HG02981 (cell line): ENCODE results near the gene SLC19A1.

ENCODE experiments used
- ATAC-seq: cut with Tn5 transposase; IDR thresholded peaks from one replicate; pipeline ENCODE4 v1.9.1; 2021; ENCODE audit warnings: mild to moderate bottlenecking, moderate library complexity; ENCODE audit not compliant: unreplicated experiment

SLC19A1 gene

DNA sequence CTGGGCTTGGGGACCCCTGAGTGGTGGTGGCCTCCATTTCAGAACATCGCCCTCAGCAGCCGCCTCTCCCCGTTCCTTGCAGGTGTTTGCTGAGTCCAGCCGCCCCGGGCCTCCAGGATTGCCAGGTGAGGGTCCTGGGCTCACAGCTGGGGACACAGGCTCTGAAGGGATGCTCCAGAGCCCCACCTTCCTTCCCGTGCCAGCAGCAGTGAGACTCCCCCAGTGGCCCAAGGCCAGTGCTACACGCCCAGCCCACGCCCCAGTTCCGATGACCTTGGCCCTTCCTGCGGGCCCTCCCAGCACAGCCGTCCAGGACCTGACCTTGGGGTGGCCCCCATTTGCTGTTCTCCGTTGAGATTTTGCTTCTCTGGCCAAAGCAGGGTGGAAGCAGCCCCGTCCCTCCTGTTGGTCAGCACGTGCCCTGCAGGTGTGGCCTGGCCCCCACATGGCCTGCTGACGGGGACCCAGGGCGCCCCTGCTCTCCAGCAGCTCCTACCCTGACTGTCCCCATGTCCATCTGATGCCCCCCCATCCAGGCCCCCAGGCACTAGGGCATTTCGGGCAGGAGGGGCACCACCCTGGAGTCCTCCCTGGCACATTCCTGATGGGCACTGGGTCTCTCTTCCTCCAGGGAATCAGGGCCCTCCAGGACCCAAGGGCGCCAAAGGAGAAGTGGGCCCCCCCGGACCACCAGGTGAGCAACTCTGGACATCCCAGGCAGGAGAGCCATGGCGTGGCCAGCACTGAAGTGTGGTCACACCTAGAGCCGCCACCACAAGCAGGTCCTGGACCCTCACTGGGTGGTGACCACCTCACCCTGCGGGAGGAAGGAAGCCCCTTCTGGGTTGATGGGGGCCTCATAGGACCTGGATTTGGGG is 45.0 kb downstream of the SLC19A1 start:
- ATAC-seq = no peak

DNA sequence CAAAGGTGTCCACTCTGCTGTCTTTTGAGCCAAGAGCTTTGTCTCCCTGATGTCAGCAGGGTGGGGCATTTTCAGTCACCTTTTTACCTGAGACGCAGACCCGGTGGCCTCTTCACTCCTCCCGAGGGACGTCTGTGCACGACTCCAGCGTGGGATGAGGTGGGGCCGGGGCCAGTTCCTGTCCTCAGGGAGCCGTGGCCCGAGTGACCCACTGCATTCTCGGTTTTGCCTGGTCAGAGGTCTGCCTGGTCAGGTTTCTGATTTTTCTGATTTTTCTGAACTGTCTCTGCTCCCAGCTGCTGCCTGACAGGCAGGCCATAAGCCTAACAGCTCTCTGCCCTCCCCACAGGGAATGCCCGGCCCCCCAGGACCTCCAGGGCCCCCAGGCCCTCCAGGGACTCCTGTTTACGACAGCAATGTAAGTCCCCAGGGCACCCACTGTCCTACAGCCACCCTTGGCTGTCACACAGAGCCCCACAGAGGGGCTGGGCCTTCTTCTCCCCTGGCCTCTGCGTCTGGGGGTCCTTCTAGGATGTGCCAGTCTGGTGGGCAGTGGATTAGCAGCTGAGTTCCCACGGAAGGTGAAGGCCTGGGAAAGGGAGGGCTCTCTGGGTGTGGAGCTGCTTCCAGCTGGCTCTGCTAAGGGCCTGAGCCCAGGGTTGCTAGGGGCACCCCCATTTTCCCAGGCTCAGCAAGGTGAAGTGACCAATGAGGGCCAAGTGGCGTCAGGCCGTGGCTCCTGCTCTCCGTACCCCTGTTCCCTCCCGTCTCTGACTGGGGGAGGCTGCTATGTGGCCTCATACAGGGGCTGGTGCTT is 45.9 kb downstream of the SLC19A1 start:
- no peak for ATAC-seq

DNA sequence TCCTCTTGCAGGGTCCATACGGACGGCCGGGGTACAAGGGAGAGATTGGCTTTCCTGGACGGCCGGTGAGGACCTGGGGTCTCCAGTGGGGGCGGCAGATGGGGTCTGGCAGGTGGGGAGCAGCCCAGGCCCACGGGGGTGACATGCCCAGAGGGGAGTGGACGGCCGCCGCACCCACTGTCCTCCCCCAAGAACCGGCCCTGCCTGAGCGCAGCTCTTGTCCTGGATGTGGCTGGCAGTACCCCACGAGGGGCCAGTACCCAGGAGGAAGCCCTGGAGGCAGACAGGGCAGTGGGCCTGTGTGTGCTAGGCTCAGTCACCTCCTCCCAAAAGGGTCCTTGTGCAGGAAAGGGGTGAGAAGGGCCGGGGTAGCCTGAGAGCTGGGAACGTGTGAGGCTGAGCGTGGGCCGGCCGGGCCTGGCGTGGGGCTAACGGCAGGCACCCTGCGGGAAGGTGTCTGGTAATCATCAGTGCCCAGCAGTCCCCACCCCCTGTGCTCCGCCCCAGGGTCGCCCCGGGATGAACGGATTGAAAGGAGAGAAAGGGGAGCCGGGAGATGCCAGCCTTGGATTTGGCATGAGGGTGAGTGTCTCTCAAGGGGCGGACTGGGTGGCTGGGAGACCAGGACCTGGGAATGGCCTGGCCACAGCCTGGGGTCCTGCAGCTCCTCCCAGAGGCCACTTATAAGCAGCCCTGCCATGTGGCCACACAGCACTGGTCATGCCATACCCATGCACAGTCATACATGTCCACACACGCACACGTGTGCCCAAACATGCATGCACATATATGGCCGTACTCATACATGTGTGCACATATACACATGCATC is 47.2 kb downstream of the SLC19A1 start:
- ATAC-seq = no peak

DNA sequence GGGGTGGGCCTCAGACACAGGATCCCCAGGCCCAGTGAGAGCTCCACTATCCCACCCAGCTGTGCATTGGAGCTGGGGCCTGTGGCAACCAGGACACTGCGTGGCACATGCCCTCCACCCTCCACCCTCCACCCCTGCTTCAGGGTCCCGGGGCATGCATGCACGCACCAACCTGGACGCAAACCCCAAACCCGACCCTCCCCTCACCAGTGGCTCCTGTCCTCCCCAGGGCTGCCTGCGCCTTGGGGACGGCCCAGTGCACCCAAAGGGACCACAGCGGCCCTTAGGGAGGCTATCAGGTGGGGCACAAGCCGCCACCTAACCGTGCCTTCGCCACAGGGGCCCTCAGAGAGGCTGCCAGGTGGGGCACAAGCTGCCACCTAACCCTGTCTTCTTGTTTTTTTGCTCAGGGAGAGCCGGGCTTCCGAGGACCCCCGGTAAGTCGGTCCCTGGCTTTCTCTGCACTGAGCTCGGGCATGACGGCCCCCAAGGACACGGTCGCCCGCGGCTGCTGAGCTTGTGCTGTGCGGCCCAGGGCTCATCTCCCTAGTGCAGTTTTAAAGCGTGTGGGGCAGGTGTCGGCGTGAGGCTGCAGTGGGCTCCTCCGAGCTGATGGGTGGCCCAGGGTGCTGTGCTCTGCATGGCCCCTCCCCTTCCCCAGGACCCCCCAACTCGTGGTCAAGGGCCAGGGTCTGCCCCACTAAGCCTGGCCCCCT is 47.9 kb downstream of the SLC19A1 start:
- no peak for ATAC-seq

DNA sequence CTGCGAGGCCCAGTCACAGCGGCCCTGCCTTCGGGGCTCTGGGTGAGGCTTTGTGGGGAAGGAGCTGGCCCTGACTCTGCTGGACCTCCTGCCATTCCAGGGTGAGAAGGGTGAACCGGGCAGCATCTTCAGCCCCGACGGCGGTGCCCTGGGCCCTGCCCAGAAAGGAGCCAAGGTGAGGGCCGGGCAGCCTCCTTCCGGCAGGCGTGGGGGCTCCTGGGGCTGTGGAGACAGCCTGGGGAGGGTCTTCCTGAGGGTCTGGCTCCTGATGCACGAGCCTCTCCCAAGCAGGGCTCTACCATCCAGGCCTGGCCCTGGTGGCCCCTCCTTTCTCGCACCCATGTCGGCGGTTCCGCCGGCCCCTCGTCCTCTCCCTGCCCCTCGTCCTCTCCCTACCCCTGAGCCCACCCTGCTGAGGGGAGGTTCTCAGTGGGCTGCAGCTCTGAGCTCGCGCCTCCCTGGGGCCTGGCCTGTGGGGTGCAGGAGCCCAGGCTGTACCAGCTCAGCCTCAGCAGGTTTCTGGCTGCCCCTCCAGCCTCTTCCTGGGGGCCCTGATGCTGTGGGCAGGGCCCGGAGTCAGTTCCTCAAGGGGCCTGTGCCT is 48.7 kb downstream of the SLC19A1 start:
- no peak for ATAC-seq

DNA sequence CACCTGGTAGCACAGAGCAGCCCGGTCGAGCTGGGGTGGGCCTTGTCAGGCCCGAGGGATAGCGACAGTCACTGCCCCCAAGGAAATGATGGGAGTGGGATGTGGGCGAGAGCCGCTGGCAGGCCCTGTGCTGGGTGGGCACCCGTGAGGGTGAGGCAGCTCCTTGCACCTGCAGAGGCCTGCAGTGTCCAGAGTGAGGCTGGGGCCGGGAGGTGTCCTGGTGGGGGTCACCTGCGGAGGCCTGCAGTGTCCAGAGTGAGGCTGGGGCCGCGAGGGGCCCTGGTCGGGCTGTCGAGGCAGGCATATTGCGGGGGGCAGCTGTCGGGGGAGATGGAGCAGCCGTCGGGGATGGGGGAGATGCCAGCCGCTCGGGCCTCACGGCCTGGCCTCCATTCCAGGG is 49.5 kb downstream of the SLC19A1 start:
- ATAC-seq = no peak

DNA sequence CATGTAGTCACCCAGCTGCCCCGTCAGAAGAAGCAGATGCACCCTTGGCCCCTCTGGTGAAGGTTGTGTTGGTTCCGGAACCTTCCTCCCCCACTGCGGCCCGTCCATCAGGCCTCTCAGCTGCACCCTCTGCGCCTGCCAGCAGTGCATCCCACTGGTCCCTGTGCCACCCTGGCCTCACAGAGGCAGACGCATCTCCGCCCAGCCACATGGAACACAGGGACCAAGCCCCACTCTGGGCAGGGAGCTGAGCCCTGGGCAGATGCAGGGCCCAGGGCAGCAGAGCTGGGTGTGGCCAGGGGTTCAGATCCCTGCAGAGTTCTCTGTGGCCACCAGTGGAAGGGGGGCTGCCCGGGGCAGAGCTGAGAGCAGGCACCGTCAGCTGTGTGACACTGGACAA is 50.6 kb downstream of the SLC19A1 start:
- ATAC-seq = no peak

DNA sequence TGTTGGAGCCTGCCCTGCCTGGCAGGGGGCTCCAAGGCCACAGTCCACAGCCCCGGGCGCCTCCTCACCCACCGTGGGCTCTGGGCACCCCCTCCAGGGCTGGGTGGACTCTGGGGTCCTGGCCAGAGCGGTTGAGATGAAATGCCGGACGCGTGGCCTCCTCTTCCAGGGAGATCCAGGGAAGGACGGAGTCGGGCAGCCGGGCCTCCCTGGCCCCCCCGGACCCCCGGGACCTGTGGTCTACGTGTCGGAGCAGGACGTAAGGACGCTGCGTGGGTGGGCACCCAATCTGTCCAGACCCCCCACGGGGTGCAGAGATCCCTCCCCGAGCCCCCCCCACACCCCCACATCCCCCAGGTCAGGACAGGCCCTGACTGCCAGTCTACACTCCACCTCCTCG is 51.2 kb downstream of the SLC19A1 start:
- no peak for ATAC-seq

DNA sequence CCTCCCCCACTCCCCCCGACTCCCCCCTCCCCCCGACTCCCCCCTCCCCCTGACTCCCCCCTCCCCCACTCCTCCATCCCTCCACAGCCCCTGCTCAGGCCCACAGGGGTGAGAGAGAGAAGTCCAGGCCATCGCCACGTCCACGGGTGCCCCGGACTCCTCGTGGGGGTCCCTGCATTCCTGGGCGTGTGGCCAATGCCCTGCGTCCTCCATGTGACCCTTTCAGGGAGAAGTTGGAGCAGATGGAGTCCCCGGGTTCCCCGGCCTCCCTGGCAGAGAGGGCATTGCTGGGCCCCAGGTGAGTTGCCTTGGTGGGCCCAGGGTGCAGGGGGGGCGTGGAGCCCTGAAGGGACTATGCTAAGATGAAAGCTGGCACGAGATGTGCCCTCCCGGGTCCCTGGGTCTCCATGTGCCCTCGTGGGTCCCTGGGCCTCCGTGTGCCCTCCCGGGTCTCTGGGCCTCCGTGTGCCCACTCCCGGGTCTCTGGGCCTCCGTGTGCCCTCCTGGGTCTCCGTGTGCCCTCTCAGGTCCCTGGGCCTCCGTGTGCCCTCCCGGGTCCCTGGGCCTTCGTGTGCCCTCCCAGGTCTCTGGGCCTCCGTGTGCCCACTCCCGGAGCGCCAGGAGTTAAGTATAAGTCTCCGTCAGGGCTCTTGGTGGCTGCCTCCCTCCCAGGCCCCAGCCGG is 52.0 kb downstream of the SLC19A1 start:
- ATAC-seq = no peak

DNA sequence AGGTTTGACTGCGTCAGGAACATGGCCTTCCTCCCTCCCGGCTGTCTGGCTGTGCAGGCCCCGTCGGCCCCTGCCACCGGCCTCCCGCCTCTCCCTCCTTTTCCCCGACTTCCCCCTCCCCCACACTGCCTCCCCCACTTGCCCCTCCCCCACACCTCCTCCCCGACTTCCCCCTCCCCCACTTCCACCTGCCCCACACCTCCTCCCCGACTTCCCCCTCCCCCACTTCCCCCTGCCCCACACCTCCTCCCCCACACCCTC is 52.6 kb downstream of the SLC19A1 start:
- ATAC-seq = no peak

DNA sequence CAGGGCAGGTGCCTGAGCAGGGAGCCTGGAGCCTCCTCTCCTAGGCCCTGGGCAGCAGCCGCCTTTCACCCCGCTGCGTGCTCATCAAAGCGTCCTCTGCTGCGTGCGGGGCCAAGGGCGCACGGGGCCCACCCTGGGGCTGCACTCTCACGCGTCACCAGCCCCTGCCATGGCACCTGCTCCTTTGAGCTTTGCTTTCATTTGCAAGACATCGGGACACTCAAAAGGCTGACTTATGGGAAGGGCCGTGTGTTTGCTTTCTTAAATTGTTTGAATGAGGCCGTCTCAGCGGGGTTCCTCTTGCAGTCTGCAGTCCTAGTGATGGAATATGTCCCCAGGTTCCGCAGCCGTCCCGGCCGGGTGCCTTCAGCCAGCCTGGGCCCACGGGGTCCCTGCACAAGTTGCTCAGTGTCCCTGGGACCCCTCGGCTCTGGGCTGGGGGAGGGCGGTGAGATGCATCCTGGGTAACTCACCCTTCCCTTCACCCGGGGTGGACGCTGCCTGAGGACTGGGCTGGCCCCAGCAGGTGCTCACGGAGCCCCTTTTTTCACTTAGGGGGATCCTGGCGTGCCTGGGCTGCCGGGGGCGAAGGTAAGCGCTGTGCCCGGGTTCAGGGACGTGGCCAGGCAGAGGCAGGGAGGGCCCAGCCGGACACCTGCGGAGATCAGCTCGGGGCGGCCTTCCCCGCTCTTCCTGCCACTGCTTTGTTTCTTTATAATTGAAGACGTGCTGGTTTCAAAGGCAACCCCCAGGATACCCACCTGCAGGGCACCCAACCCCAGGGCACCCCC is 53.1 kb downstream of the SLC19A1 start:
- ATAC-seq = no peak

DNA sequence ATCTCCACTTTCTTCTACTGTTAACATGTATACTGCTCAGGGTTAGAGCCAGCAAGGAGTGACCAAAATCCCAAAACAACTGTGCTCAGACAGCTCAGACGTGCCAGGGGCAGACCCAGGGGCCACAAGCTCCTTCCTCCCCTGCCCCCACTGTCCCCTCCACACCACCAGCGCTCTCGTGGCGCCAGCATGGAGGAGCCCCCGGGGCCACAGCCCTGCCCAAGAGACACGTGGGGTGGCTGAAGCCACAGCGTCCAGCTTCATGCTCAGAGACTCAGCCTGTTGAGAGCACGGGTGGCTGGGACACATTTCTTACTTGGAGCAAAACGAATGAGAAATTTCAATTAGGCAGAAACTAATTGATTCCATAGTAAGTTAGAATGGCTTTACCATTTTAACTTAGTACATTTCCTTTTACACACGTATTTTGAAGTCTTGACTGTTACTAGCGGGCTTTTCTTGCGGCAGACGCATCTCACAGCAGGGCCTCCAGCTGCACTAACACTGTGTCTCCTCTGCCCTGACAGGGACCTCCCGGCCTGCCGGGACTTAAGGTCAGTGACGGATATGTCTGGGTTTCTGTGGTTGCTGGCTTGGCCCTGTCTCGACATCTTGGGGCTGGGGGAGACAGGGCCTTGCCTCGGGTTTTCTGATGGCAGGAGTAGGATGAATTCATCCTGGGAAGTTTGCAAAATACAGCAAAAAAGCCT is 54.2 kb downstream of the SLC19A1 start:
- ATAC-seq = no peak

DNA sequence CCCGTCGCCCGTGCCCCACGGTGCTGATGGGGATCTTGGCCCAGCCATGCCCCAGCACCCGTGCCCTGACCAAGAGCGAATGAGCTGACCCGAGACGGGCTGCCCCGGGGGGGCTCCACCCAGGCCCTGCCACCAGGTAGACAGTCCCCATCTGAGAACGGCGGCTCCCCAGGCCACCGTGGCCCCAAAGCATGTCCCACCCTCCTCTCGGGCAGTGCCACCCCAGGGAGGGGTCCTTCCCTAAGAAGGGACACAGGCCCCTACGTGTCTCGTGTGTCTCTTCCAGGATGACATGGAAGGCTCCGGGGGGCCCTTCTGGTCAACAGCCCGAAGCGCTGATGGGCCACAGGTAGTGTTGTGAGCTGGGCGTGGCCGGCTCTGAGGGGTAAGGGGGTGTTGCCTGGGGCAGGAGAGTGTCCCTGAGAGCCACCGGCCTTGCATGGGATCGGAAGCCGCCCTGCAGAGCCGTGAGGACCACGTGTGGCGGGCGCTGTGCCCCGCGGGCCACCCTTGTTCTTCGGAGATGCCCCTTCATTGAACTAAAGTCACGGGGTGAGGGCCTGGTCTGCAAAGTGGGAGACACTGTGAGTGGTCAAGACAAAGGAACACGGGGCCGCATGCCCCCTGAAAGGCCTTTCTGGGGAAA is 55.0 kb downstream of the SLC19A1 start:
- no peak for ATAC-seq

DNA sequence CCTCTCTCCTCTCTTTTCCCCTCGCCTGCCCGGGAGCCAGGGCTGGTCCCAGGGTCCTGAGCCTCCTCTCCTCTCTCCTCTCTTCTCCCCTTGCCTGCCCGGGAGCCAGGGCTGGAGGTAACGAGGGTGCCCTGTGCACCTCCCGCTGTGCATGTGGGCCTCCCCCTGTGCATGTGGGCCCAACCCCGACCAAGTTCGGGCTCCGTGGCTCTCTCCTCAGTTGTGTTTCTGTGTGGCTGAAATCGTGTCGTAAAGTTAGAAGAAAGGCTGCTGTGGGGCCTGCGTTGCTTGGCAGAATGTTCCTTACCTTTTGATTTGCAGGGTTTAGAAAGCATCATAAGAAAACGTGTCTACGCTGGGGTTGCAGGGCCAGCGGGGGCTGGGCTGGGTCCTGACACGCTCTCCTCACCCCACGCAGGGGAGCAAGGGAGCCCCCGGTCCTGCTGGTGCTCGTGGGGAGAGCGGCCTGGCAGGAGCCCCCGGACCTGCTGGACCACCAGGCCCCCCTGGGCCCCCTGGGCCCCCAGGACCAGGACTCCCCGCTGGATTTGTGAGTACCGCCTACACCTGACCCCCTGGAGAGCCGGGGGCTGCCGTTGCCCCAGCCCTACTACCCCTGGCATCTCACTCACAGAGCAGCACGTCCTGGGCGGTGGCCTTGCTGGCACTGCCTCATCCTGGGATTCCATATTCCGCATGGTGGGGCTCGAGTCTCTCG is 55.6 kb downstream of the SLC19A1 start:
- ATAC-seq = no peak

DNA sequence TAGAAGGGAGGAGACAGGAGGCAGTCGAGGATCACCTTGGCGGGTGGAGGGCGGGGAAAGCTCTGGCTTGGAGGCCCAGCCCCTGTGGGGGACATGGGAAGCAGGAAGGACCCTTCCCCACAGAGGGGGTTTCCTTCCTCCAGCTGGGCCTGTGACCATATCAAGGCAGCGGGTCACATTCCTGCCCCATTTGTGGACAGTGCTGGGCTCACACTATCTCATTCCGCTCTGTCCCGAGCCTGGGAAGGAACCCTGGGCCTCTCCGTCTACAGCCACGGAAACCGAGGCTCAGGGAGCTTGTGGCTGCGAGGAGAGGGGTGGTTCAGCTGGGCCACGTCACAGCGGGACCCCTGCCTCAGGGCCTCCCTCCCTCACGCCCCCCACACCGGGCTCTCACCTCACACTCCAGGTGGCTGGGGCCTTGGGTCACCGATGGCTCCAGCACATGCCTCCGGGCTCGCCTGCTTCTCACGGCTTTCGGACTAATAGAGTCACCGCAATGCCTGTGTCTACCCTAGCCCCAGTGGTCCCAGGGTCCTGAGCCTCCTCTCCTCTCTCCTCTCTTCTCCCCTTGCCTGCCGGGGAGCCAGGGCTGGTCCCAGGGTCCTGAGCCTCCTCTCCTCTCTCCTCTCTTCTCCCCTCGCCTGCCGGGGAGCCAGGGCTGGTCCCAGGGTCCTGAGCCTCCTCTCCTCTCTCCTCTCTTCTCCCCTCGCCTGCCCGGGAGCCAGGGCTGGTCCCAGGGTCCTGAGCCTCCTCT is 56.4 kb downstream of the SLC19A1 start:
- no peak for ATAC-seq

DNA sequence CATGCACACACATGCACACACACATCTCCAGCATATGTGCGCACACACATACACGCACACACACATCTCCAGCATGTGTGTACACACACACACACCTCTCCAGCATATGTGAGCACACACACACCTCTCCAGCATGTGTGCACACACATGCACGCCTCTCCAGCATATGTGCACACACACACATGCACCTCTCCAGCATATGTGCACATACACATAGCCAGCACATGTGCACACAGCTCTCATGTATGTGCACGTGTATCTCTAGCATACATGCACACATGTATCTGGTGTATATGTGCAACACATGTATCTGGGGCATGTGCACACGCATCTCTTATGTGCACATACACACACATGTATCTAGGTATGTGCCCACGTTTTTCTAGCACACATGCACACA is 57.9 kb downstream of the SLC19A1 start:
- no peak for ATAC-seq
